K562 (cell line): Measurements from ENCODE around the gene LRRC74B. TPM values are rescaled to one million over a fixed set of nuclear protein-coding genes. Genes with fewer than 3 reads are reported as not detected.

Experiments used
- BRF1 ChIP-seq: IDR thresholded peaks from 3 replicates; pipeline ENCODE4 v1.6.1; 2011; ENCODE audit warnings: borderline replicate concordance, mild to moderate bottlenecking; ENCODE audit not compliant: insufficient read length; ENCODE audit errors: extremely low read depth
- CEBPG ChIP-seq, 3 experiments: fragments of 200-800 bp in 1 of 3; sonication (Bioruptor generic) in 1 of 3; sonication (generic) in 1 of 3; formaldehyde crosslinking in 1 of 3; IDR thresholded peaks in 2 of 3; conservative IDR thresholded peaks in 1 of 3; 2 replicates each; pipeline versions ENCODE4 v1.6.1 to v1.8.0; 2016 to 2022; ENCODE audit warnings: missing compliant biosample characterization in 2 of 3, missing genetic modification characterization in 2 of 3, mild to moderate bottlenecking in 1 of 3, missing genetic modification reagents in 1 of 3
- DDX20 ChIP-seq: fragments of 450-650 bp; IDR thresholded peaks from 2 replicates; pipeline ENCODE4 v1.6.1; 2016; ENCODE audit warnings: missing genetic modification characterization, low read depth, mild to moderate bottlenecking, missing compliant biosample characterization, moderate library complexity
- E2F3 ChIP-seq: fragments of 250-450 bp; sonication (Bioruptor Pico); IDR thresholded peaks from 2 replicates; pipeline ENCODE4 v1.4.0; 2020; ENCODE audit warnings: mild to moderate bottlenecking
- JUN ChIP-seq, 2 experiments: sonication (generic) in 1 of 2; formaldehyde crosslinking in 1 of 2; IDR thresholded peaks; 2 replicates each; pipeline versions ENCODE4 v1.6.1 to v1.8.0; 2012 to 2022; ENCODE audit warnings: borderline replicate concordance in 2 of 2, mild to moderate bottlenecking in 2 of 2, improper control_type of control experiment in 1 of 2, low read depth in 1 of 2, low read length in 1 of 2, missing genetic modification reagents in 1 of 2
- KLF6 ChIP-seq: fragments of 250-450 bp; sonication (Bioruptor Pico); IDR thresholded peaks from 2 replicates; pipeline ENCODE4 v1.4.0; 2020; ENCODE audit warnings: mild to moderate bottlenecking, moderate library complexity, borderline replicate concordance
- NCOR1 ChIP-seq: fragments of 450-650 bp; IDR thresholded peaks from 2 replicates; pipeline ENCODE4 v1.6.1; 2016; ENCODE audit warnings: mild to moderate bottlenecking, moderate library complexity
- NFE2 ChIP-seq: IDR thresholded peaks from 2 replicates; pipeline ENCODE4 v1.6.1; 2014; ENCODE audit warnings: antibody characterized with exemption, low read depth
- RBBP5 ChIP-seq: fragments of 200-600 bp; sonication (generic); IDR thresholded peaks from 2 replicates; pipeline ENCODE4 v1.6.1; 2012; ENCODE audit warnings: borderline replicate concordance, mild to moderate bottlenecking, low read length, control low read depth, inconsistent platforms; ENCODE audit not compliant: insufficient read depth, poor library complexity, severe bottlenecking
- ZNF165 ChIP-seq: fragments of 250-450 bp; sonication (Bioruptor Pico); IDR thresholded peaks from 2 replicates; pipeline ENCODE4 v1.4.0; 2020; ENCODE audit warnings: borderline replicate concordance
- ZNF23 ChIP-seq: fragments of 250-450 bp; sonication (Bioruptor Pico); IDR thresholded peaks from 2 replicates; pipeline ENCODE4 v1.4.0; 2020; ENCODE audit warnings: mild to moderate bottlenecking
- ZNF57 ChIP-seq: fragments of 450-650 bp; formaldehyde crosslinking; IDR thresholded peaks from 2 replicates; pipeline ENCODE4 v1.4.0; 2020; ENCODE audit warnings: mild to moderate bottlenecking, moderate library complexity
- ZNF764 ChIP-seq: fragments of 250-450 bp; sonication (Bioruptor Pico); IDR thresholded peaks from 2 replicates; pipeline ENCODE4 v1.4.0; 2020; ENCODE audit warnings: low read depth, mild to moderate bottlenecking, moderate library complexity
- polyA plus RNA-seq, 8 experiments: library from polyadenylated mRNA; depleted of rRNA in 4 of 8; stranded (reverse) in 5 of 8; unstranded in 3 of 8; fragments of >200 nt; fragmentation: Nextera tagmentation in 2 of 8; fragmentation: Illumina TruSeq in 1 of 8; extraction: Ambion mirVana in 2 of 8; extraction: Trizol in 1 of 8; gene quantifications; 2 replicates each; pipeline versions ENCODE4 v1.2.1 to v1.2.3, GENCODE V29; 2011 to 2014; ENCODE audit warnings: inconsistent platforms in 1 of 8, missing spikeins in 1 of 8
- total RNA-seq, 7 experiments: library from RNA; depleted of rRNA in 6 of 7; stranded (reverse); fragments of >200 nt in 6 of 7; fragmentation: Illumina TruSeq in 2 of 7; extraction: Trizol in 2 of 7; gene quantifications; 2 replicates each; pipeline versions ENCODE4 v1.2.1 to v1.2.3, GENCODE V29; 2011 to 2021; ENCODE audit warnings: low replicate concordance in 1 of 7
- TF ChIP-seq, protein P1 (sequence below), 2 experiments: fragments of 200-800 bp in 1 of 2; sonication (Bioruptor generic) in 1 of 2; sonication (generic) in 1 of 2; formaldehyde crosslinking in 1 of 2; IDR thresholded peaks in 1 of 2; conservative IDR thresholded peaks in 1 of 2; 2 replicates each; pipeline versions ENCODE4 v1.5.0 to v1.6.1; 2016 to 2020; ENCODE audit warnings: missing compliant biosample characterization in 1 of 2, missing genetic modification characterization in 1 of 2, missing genetic modification reagents in 1 of 2
- TF ChIP-seq, protein P2 (sequence below): fragments of 250-450 bp; sonication (Bioruptor Pico); IDR thresholded peaks from 2 replicates; pipeline ENCODE4 v1.9.0; 2021; ENCODE audit warnings: mild to moderate bottlenecking
- TF ChIP-seq, protein P3 (sequence below): conservative IDR thresholded peaks from 2 replicates; pipeline ENCODE4 v1.6.1; 2011; ENCODE audit warnings: low read depth, mild to moderate bottlenecking, low read length; ENCODE audit not compliant: control insufficient read depth
- TF ChIP-seq, protein P4 (sequence below): IDR thresholded peaks from 2 replicates; pipeline ENCODE4 v1.6.1; 2011; ENCODE audit warnings: borderline replicate concordance, low read depth, mild to moderate bottlenecking, moderate library complexity, low read length; ENCODE audit not compliant: insufficient read depth, poor library complexity, severe bottlenecking
- TF ChIP-seq, protein P5 (sequence below): fragments of 250-450 bp; sonication (Bioruptor Pico); IDR thresholded peaks from 2 replicates; pipeline ENCODE4 v1.8.0; 2021; ENCODE audit warnings: moderate library complexity, mild to moderate bottlenecking, inconsistent platforms
- TF ChIP-seq, protein P6 (sequence below): fragments of 450-650 bp; formaldehyde crosslinking; IDR thresholded peaks from 2 replicates; pipeline ENCODE4 v1.4.0; 2022; ENCODE audit warnings: mild to moderate bottlenecking, moderate library complexity

LRRC74B gene
- total and polyA plus RNA-seq, 9 of the 15 experiments (the other 6 are each of a cell fraction or from before 2014, with no cell fraction given), result not detected

DNA sequence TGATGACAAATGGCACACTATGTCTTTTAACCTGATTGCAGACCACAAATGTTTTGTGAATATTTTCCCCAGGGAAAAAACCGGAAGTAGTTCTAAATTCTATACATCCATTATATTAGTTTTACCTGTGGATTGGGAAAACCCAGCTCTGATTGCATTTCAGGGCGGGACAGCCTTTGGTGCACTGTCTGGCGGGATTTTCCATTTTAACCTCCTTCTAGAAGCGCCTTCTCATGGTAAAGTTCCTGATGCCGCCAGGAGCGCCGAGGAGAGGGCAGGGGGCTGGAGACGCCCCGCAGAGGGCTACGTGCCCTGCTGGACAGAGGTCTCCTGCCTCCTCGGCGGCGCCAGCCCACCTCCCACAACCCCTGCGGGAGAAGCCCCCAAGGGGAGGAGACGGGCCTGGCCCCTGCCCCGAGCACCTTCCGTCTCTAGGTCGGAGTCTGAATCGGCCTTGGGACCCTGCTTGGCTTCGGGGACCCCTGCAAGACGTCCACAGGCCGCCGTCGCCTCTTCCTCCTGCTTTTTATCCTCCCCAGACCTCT, 32.0 kb upstream of the LRRC74B start (continued):
- TF ChIP-seq, protein P1, sequence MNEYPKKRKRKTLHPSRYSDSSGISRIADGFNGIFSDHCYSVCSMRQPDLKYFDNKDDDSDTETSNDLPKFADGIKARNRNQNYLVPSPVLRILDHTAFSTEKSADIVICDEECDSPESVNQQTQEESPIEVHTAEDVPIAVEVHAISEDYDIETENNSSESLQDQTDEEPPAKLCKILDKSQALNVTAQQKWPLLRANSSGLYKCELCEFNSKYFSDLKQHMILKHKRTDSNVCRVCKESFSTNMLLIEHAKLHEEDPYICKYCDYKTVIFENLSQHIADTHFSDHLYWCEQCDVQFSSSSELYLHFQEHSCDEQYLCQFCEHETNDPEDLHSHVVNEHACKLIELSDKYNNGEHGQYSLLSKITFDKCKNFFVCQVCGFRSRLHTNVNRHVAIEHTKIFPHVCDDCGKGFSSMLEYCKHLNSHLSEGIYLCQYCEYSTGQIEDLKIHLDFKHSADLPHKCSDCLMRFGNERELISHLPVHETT (CRISPR knock-in tag; conservative IDR thresholded peaks at IDR 0.05 in 1 of 2, IDR thresholded peaks at IDR 0.05 in 1 of 2), result no peak
- TF ChIP-seq NFE2 (no peak), ZNF764 (CRISPR knock-in tag) (peak; percentile 75; the same call in 1 of the 2 replicates), E2F3 (CRISPR knock-in tag) (peak; percentile 95), BRF1 (no peak), RBBP5 (peak; percentile 66), KLF6 (CRISPR knock-in tag) (peak; percentile 49; the same call in 1 of the 2 replicates), NCOR1 (no peak), DDX20 (no peak), ZNF23 (CRISPR knock-in tag) (no peak), ZNF165 (peak; percentile 89), CEBPG (CRISPR knock-in tag; IDR thresholded peaks at IDR 0.05) (no peak), CEBPG (tag; conservative IDR thresholded peaks at IDR 0.05 in 1 of 2, IDR thresholded peaks at IDR 0.05 in 1 of 2) (no peak), ZNF57 (CRISPR knock-in tag) (peak; percentile 86; the same call in 1 of the 2 replicates), JUN (IDR thresholded peaks at IDR 0.05; ENCODE audit: borderline replicate concordance, low read depth, low read length) (no peak), JUN (CRISPR knock-in tag; IDR thresholded peaks at IDR 0.05; ENCODE audit: borderline replicate concordance) (no peak)
- TF ChIP-seq, protein P2, sequence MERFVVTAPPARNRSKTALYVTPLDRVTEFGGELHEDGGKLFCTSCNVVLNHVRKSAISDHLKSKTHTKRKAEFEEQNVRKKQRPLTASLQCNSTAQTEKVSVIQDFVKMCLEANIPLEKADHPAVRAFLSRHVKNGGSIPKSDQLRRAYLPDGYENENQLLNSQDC, result peak; percentile 88; the same call in 1 of the 2 replicates
- TF ChIP-seq, protein P3, sequence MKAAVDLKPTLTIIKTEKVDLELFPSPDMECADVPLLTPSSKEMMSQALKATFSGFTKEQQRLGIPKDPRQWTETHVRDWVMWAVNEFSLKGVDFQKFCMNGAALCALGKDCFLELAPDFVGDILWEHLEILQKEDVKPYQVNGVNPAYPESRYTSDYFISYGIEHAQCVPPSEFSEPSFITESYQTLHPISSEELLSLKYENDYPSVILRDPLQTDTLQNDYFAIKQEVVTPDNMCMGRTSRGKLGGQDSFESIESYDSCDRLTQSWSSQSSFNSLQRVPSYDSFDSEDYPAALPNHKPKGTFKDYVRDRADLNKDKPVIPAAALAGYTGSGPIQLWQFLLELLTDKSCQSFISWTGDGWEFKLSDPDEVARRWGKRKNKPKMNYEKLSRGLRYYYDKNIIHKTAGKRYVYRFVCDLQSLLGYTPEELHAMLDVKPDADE, result no peak
- TF ChIP-seq, protein P4, sequence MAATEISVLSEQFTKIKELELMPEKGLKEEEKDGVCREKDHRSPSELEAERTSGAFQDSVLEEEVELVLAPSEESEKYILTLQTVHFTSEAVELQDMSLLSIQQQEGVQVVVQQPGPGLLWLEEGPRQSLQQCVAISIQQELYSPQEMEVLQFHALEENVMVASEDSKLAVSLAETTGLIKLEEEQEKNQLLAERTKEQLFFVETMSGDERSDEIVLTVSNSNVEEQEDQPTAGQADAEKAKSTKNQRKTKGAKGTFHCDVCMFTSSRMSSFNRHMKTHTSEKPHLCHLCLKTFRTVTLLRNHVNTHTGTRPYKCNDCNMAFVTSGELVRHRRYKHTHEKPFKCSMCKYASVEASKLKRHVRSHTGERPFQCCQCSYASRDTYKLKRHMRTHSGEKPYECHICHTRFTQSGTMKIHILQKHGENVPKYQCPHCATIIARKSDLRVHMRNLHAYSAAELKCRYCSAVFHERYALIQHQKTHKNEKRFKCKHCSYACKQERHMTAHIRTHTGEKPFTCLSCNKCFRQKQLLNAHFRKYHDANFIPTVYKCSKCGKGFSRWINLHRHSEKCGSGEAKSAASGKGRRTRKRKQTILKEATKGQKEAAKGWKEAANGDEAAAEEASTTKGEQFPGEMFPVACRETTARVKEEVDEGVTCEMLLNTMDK, result no peak
- TF ChIP-seq, protein P5, sequence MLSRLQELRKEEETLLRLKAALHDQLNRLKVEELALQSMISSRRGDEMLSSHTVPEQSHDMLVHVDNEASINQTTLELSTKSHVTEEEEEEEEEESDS (CRISPR knock-in tag), result 0 out of 2 replicates have a peak, but pooled peaks have one; percentile 24
- TF ChIP-seq, protein P6, sequence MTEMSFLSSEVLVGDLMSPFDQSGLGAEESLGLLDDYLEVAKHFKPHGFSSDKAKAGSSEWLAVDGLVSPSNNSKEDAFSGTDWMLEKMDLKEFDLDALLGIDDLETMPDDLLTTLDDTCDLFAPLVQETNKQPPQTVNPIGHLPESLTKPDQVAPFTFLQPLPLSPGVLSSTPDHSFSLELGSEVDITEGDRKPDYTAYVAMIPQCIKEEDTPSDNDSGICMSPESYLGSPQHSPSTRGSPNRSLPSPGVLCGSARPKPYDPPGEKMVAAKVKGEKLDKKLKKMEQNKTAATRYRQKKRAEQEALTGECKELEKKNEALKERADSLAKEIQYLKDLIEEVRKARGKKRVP (CRISPR knock-in tag), result peak; percentile 70; the same call in 1 of the 2 replicates
